TTC549 (cell line): ENCODE results near the gene NOL11.
"Not testable (repeated sequence)": the region's sequence is repeated elsewhere in the genome, so short reads cannot be mapped to it uniquely, and the experiment has no call there.

ENCODE experiments used
- FAIRE-seq: peaks from 2 replicates; lab custom pipeline; 2012; peaks lifted over from hg19 to GRCh38; lab: Jason Lieb, UNC

Gene NOL11

GRCh38 chr17:67754686-67755085, 37.0 kb downstream of the NOL11 start:
- not testable (repeated sequence) for FAIRE-seq

GRCh38 chr17:67756766-67757165, 39.0 kb downstream of the NOL11 start:
- FAIRE-seq: not testable (repeated sequence)

GRCh38 chr17:67759355-67760171, 41.8 kb downstream of the NOL11 start:
- FAIRE-seq: no peak

GRCh38 chr17:67765623-67766022, 47.9 kb downstream of the NOL11 start:
- FAIRE-seq: no peak

GRCh38 chr17:67769231-67769630, 51.5 kb downstream of the NOL11 start:
- FAIRE-seq: no peak

- no peak for FAIRE-seq
Observed at GRCh38 chr17:67770539-67770938, 52.8 kb downstream of the NOL11 start.

- FAIRE-seq: no peak
Observed at GRCh38 chr17:67772679-67773078, 54.9 kb downstream of the NOL11 start.

- no peak for FAIRE-seq
Observed at GRCh38 chr17:67773246-67773645, 55.5 kb downstream of the NOL11 start.

- no peak for FAIRE-seq
Observed at GRCh38 chr17:67779098-67779672, 61.4 kb downstream of the NOL11 start.

GRCh38 chr17:67784364-67785121, 66.8 kb downstream of the NOL11 start:
- FAIRE-seq: no peak

GRCh38 chr17:67785122-67785477, 67.4 kb downstream of the NOL11 start:
- no peak for FAIRE-seq

- FAIRE-seq: no peak
Observed at GRCh38 chr17:67785504-67785903, 67.8 kb downstream of the NOL11 start.
